ENCODE data around the gene HVCN1. TPM values are rescaled to one million over a fixed set of nuclear protein-coding genes. Genes with fewer than 3 reads are reported as not detected.

The HVCN1 gene, protein sequence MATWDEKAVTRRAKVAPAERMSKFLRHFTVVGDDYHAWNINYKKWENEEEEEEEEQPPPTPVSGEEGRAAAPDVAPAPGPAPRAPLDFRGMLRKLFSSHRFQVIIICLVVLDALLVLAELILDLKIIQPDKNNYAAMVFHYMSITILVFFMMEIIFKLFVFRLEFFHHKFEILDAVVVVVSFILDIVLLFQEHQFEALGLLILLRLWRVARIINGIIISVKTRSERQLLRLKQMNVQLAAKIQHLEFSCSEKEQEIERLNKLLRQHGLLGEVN
- total RNA-seq: 10 to 100 TPM in 3 of 4 donors, 1 to 10 TPM in 1; 9.6 to 16.5 (median 13.7) TPM

GRCh38 chr12:110688446-110689280, at the start of gene HVCN1:
Gene HVCN1, minus strand, starts transcription at chr12:110689115. Its CDS starts 5,870 bp downstream, at chr12:110683245.
- no peak for TF ChIP-seq CTCF (IDR thresholded peaks at IDR 0.05; ENCODE audit: low read depth)

DNA sequence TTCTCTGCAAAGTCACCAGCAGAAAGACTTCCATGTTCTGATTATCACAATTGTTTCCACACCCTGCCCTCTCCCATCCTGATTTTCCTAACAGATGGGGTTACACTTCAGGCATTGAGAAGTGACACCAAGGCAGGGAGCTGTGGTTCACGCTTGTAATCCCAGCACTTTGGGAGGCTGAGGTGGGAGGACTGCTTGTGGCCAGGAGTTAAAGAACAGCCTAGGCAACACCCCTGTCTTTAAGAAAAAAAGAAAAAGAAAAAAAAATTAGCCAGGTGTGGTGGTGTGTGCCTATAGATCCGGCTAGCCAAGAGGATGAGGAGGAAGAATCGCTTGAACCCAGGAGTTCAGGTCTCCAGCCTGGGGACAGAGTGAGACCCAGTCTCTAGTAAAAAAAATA, 48.6 kb upstream of the HVCN1 start:
- TF ChIP-seq CTCF (IDR thresholded peaks at IDR 0.05; ENCODE audit: low read depth): no peak

DNA sequence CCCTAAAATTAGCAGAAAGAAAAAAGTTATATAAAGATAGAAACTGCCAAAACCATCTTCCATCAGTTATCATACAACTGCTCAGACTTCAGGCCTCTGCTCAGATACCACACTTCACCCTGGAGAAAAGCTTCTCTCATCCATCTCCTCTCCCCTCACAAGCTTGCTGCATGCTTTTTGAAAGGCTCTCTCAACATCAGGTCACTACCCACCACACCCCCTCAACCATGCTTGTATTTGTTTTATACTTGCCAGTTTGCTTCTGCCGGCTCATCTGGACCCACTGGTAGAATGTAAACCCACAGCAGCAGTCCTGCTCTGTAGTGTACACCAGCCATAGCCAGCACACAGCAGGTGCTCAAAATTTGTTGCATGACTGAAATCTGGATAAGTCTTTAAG, 45.0 kb upstream of the HVCN1 start:
- TF ChIP-seq CTCF (IDR thresholded peaks at IDR 0.05; ENCODE audit: low read depth): no peak

DNA sequence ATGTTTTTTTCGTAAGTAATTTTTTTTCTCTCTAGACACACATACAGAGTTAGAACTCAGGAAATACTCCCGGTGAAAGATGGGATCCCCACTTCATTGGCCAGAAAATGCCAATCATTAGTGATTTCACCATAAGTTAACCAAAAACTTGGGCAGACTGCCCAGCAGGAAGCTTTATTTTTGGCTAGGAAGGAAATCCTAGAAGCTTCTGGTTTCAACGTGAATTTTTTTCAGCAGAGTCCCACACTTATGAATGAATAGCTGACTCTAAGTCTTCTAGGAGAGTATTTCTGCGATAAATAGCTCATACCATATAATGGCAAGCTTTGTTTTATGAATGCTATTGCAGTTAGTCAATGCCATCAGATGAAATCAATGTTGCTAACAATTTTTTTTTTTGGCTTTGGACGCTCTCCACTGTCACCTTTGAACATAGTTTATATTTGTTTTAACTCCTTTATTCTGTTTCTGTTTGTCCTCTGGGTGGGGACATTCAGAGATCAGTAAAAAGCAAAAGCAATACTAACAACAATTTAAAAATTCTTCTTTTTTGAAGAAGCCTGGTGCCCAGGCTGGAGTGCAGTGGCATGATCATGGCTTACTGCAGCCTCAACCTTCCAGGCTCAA, 44.3 kb upstream of the HVCN1 start:
- no peak for TF ChIP-seq CTCF (IDR thresholded peaks at IDR 0.05; ENCODE audit: low read depth)

- no peak for TF ChIP-seq CTCF (IDR thresholded peaks at IDR 0.05; ENCODE audit: low read depth)
Measured at GRCh38 chr12:110732572-110732971, 43.7 kb upstream of the HVCN1 start.

- TF ChIP-seq CTCF (IDR thresholded peaks at IDR 0.05; ENCODE audit: low read depth): no peak
Measured at GRCh38 chr12:110731479-110731878, 42.6 kb upstream of the HVCN1 start.

- TF ChIP-seq CTCF (IDR thresholded peaks at IDR 0.05; ENCODE audit: low read depth): no peak
Measured at GRCh38 chr12:110728628-110729027, 39.7 kb upstream of the HVCN1 start.

Measured in subcutaneous adipose tissue (tissue), 4 donors.